ENCODE results near the gene HSD3B7. TPM values are rescaled to one million over a fixed set of nuclear protein-coding genes. Genes with fewer than 3 reads are reported as not detected.
A peak's percentile ranks its signal among the peaks of the same experiment; 100 is the strongest.
"Not testable (repeated sequence)": the region's sequence is repeated elsewhere in the genome, so short reads cannot be mapped to it uniquely, and the experiment has no call there.

The HSD3B7 gene
- 1 to 10 TPM; 3.3 to 6.4 (median 4.5) TPM for polyA plus RNA-seq (ENCODE audit: insufficient read depth in 1 of 5, insufficient read length in 5 of 5, low replicate concordance in 1 of 5)
- long read RNA-seq, donor 1, partial matches to known transcripts, result 0 of 3 reads
- long read RNA-seq, donor 1, other reads (novel, unspliced or antisense), result 0 of 3 reads
- long read RNA-seq, donor 2, partial matches to known transcripts, result 0 of 1 reads
- long read RNA-seq, donor 2, other reads (novel, unspliced or antisense), result 0 of 1 reads
- long read RNA-seq, donor 3, partial matches to known transcripts, result 0 of 1 reads
- long read RNA-seq, donor 3, other reads (novel, unspliced or antisense), result 0 of 1 reads
- long read RNA-seq, donor 4, result 0 reads
- long read RNA-seq, donor 5, result 0 reads
- long read RNA-seq, donor 6, partial matches to known transcripts, result 0 of 1 reads
- long read RNA-seq, donor 6, other reads (novel, unspliced or antisense), result 0 of 1 reads
- long read RNA-seq, donor 7, partial matches to known transcripts, result 0 of 2 reads
- long read RNA-seq, donor 7, other reads (novel, unspliced or antisense), result 0 of 2 reads
- long read RNA-seq, donor 8, partial matches to known transcripts, result 0 of 1 reads
- long read RNA-seq, donor 8, other reads (novel, unspliced or antisense), result 0 of 1 reads

DNA sequence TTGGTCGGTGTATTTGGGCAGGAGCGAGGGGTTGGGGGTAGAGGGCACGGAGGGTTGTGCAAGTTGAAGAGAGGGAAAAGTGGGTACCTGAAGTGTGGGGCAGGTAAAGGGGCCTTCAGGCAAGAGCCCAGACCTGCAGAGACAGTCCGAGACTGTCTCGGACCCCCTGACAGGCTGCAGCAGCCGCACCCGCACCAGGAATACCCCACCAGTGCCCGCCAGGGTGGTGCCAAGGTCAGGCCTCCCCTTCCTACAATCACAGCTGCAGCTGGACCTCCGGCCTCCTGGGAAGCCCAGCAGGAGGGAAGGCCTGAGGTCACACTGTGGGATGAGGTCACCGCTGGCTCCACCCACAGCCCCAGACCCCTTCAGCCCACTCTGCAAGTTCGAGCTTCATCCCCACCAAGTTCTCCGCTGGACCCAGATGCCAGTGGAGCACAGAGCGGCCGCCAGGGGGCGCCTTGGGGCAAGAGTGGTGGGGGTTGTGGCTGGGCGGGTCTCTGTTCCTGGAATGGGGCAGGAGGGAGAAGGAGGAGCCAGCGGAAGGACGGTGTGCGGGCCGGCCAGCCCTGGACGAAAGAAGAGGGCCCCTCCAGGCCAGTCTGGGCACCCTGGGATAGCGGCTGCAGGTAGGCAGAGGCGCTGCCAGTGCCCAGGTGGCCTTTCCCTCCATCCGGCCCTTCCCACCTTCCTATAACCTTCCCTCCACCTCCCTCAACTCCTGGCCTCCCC is at the start of gene HSD3B7:
HSD3B7 (plus strand) TSS at position 539 of the 732 bp plus-strand sequence. CDS start 452 bp downstream, outside the sequence.
- DNase-seq, result peak; percentile 53 to 67

- no peak for DNase-seq
Measured at GRCh38 chr16:30937692-30938091, 47.3 kb upstream of the HSD3B7 start.

- not testable (repeated sequence) for DNase-seq
Measured at GRCh38 chr16:30939571-30939970, 45.4 kb upstream of the HSD3B7 start.

DNA sequence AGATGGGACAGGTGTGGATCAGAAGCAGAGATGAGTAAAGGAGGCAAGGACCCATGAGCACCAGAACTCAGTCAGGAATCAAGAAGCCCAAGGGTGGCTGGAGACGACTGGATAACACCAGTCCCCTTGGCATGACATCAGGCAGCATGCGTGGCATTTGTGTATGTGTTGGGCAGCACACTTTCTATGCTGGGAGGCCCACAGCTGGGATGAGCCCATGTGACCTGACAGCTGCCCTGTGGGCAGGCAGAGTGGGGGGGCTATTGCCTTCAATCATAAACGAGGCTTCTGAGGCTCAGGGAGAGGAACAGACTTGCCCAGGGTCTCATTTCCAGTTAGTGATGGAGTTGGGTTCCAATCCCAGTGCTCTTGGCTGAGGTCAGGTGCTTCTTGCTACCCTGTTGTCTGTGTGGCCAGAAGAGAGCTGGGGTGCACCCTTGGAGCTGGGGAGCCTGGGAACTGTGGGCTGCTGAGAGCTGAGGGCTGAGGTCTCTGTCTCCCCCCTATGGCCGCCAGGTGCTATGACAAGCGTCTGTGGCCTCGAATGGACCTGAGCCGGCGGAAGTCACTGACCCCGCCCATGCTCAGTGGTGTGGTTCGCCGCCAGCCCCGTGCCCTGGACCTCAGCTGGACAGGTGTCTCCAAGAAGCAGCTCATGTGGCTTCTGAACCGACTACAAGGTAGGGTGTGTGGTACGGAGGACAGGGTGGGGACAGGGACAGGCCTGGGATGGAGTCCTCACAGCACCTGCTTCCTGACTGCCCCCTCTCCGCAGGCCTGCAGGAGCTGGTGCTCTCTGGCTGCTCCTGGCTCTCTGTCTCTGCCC is 43.2 kb upstream of the HSD3B7 start:
- no peak for DNase-seq

DNA sequence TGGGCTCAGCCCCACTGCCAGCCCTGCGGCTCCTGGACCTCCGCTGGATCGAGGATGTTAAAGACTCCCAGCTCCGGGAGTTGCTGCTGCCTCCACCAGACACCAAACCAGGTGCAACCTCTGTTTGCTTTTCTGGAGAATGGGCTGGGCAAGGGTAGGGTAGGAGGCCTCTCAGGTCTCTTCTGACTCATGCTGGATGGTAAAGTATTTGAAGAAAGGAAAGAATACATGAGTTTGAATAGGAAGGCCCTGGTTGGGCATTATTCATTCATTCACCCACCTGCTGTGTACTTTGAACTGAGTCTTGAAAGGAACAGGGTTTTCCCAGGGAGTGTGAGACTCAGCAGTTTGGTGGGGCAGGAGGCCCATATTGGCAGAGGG is 42.6 kb upstream of the HSD3B7 start:
- no peak for DNase-seq

DNA sequence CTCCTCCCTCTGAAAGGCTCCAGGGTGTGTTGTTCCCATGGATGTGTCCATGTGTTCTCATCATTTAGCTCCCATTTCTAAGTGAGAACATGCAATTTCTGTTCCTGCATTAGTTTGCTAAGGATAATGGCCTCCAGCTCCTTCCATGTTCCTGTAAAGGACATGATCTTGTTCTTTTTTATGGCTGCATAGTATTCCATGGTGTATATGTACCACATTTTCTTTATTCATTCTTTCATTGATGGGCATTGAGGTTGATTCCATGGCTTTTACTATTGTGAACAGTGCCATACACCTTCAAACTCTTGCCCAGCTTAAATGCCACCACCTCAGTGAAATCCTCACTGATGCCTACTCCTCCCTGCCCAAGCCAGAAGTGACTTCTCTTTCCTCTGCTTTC is 40.7 kb upstream of the HSD3B7 start:
- no peak for DNase-seq

GRCh38 chr16:30946671-30947540 is 38.1 kb upstream of the HSD3B7 start:
- DNase-seq, result no peak

- DNase-seq, result no peak
Measured at GRCh38 chr16:30947541-30947858, 37.5 kb upstream of the HSD3B7 start.

- peak; percentile 98 for DNase-seq
Measured at GRCh38 chr16:30947859-30948666, 36.9 kb upstream of the HSD3B7 start.

- DNase-seq, result peak; percentile 69 to 73
Measured at GRCh38 chr16:30948667-30949649, 36.0 kb upstream of the HSD3B7 start, which contains the start of gene ORAI3. TSS of gene ORAI3 (plus strand) at chr16:30949068. CDS start at chr16:30949290, 222 bp downstream.

DNA sequence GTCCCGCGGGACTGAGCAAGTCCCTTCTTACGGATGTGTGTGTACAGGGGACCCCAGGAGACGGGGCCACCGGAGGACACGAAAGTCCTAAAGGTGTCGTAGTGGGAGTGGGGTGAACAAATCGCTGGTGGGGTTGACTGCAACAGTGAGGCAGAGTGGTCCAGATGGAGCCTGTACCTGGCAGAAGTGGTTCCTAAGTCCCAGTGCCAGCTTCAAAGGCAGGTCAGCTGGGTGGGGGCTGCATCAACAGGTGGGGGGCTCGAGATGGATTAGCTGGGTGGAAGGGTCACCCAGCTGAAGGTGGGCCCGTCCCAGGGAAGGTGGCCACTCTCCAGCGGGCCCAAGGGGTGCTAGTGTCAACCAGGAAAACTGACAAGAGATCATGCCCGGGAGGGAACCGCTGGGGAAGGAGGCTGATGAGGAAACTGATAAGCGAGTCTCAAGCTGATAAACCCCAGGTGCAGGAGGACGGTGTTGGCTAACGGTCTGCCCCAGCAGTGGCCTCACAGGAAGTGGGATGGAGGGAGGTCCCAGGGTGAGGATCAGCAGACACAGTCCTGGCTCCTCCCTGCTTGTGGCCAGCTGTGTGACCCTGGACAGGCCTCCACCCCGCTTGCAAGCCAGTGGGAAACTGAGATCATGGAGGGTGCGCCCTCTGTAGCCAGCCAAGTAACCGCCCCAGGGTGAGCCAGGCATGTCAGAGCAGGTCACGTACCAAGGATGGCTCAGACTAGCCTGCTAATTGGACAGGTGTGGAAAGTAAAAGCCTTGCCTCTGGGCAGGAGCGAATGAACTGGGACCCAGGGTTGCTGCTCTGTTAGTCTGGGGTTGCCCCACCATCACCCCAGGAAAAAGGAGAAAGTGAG is 35.1 kb upstream of the HSD3B7 start:
- peak in 1 of 2 donors; percentile 38 for DNase-seq

- DNase-seq, result no peak
Measured at GRCh38 chr16:30950516-30951065, 34.4 kb upstream of the HSD3B7 start.

GRCh38 chr16:30951193-30951592 is 33.8 kb upstream of the HSD3B7 start:
- no peak for DNase-seq

GRCh38 chr16:30951750-30952149 is 33.3 kb upstream of the HSD3B7 start:
- DNase-seq, result peak; percentile 61 to 71

DNA sequence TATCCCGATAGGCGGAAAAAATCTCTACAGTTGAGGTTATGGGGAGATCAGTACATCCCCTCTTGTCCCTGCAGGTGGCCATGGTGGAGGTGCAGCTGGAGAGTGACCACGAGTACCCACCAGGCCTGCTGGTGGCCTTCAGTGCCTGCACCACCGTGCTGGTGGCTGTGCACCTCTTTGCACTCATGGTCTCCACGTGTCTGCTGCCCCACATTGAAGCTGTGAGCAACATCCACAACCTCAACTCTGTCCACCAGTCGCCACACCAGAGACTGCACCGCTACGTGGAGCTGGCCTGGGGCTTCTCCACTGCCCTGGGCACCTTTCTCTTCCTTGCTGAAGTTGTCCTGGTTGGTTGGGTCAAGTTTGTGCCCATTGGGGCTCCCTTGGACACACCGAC is 31.9 kb upstream of the HSD3B7 start:
- DNase-seq, result no peak

GRCh38 chr16:30953511-30954124 is 31.4 kb upstream of the HSD3B7 start:
- DNase-seq, result peak; percentile 53 to 66

GRCh38 chr16:30954993-30955392 is 30.0 kb upstream of the HSD3B7 start:
- no peak for DNase-seq

Data from right lung (tissue), 10 donors.